MM.1S (cell line): ENCODE data around the gene CDC42.

Experiments used
- CTCF ChIP-seq: fragments of 300-600 bp; sonication (generic); IDR thresholded peaks from 2 replicates; pipeline ENCODE4 v1.5.1; 2016; ENCODE audit warnings: antibody characterized with exemption, low read length, mixed read lengths
- EZH2 ChIP-seq: fragments of 300-600 bp; sonication (generic); optimal IDR thresholded peaks from 2 replicates; pipeline ENCODE3; 2017; ENCODE audit warnings: low read depth, mild to moderate bottlenecking, antibody characterized with exemption, low read length, mixed read lengths

- no peak for TF ChIP-seq CTCF
- no peak for TF ChIP-seq EZH2
Observed at GRCh38 chr1:22101199-22101598, 48.7 kb downstream of the CDC42 start.
